ENCODE measurements around the gene TRAPPC11. TPM values are rescaled to one million over a fixed set of nuclear protein-coding genes. Genes with fewer than 3 reads are reported as not detected.
"Not testable (repeated sequence)": the region's sequence is repeated elsewhere in the genome, so short reads cannot be mapped to it uniquely, and the experiment has no call there.

Gene TRAPPC11
- total RNA-seq, 2 experiments from 2014 or later = 14.7 to 19.2 TPM

DNA sequence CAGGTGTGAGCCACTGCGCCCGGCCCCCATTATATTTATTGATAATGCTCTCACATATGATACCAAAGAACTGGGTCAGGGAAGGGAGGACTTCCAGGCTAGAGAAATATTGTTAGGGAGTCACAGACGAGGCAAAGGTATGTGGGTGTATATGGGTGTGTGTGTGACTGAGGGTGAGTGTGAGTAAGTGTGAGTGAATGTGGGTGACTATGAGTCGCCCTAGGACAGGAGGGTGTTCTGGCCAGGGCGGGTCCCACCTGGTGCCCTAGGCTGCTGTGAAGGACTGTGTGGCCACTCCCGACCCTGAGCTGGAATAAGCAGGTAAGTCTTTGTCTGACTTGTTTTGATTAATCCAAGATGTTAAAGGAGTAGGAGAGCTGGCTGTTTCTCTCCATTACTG is 34.5 kb upstream of the TRAPPC11 start:
- H3K27ac Mint-ChIP-seq = no peak overlapping the region
- CTCF ChIA-PET = no interaction called here
- intact Hi-C loops (cut with DNase I, micrococcal nuclease) = no loop called here

GRCh38 chr4:183626168-183626567 is 32.9 kb upstream of the TRAPPC11 start:
- no peaks in the 10 kb centered on the region for H3K27me3 Mint-ChIP-seq
- Histone ChIP-seq H3K9me3 (ENCODE audit: control insufficient read depth in 1 of 2, insufficient read depth in 1 of 2, low read length in 2 of 2) (no peaks in the 10 kb centered on the region), H3K27ac (ENCODE audit: low read depth in 1 of 2, low read length in 2 of 2) (no peak overlapping the region), H3K36me3 (ENCODE audit: insufficient read depth, low read length) (no peaks in the 10 kb centered on the region), H3K4me3 (ENCODE audit: low read length) (no peak overlapping the region), H3K27me3 (ENCODE audit: control insufficient read depth in 1 of 2, insufficient read depth in 2 of 2, low read length in 2 of 2) (no peaks in the 10 kb centered on the region), H3K4me1 (ENCODE audit: insufficient read depth, low read length) (no peaks in the 10 kb centered on the region)
- POLR2A ChIA-PET = no interaction called here
- no peak for DNase-seq
- intact Hi-C loops (cut with DNase I, micrococcal nuclease) = no loop called here
- CTCF ChIA-PET = interaction anchor here (0.6 kb wide), 1 partner anchor 21 kb away, joined by 3 read pairs; no protein-coding TSS in a partner anchor
- no peaks in the 10 kb centered on the region for H3K36me3 Mint-ChIP-seq (ENCODE audit: low read depth)
- no peak for ATAC-seq (ENCODE audit: poor library complexity)
- no peak overlapping the region for H3K4me3 Mint-ChIP-seq
- no peak overlapping the region for H3K27ac Mint-ChIP-seq
- TF ChIP-seq, protein P1, sequence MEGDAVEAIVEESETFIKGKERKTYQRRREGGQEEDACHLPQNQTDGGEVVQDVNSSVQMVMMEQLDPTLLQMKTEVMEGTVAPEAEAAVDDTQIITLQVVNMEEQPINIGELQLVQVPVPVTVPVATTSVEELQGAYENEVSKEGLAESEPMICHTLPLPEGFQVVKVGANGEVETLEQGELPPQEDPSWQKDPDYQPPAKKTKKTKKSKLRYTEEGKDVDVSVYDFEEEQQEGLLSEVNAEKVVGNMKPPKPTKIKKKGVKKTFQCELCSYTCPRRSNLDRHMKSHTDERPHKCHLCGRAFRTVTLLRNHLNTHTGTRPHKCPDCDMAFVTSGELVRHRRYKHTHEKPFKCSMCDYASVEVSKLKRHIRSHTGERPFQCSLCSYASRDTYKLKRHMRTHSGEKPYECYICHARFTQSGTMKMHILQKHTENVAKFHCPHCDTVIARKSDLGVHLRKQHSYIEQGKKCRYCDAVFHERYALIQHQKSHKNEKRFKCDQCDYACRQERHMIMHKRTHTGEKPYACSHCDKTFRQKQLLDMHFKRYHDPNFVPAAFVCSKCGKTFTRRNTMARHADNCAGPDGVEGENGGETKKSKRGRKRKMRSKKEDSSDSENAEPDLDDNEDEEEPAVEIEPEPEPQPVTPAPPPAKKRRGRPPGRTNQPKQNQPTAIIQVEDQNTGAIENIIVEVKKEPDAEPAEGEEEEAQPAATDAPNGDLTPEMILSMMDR (IDR thresholded peaks at IDR 0.05) = no peak
- H3K9me3 Mint-ChIP-seq = no peaks in the 10 kb centered on the region
- H3K4me1 Mint-ChIP-seq (ENCODE audit: low read depth) = no peaks in the 10 kb centered on the region

More for the DNA sequence above, 34.5 kb upstream of the TRAPPC11 start:
- peaks cover 0 to 2% of the 10 kb centered on the region in 2 experiments for H3K27me3 ChIP-seq (ENCODE audit: control insufficient read depth in 1 of 2, insufficient read depth in 2 of 2, low read length in 2 of 2)
- H3K9me3 ChIP-seq (ENCODE audit: control insufficient read depth in 1 of 2, insufficient read depth in 1 of 2, low read length in 2 of 2) = no peaks in the 10 kb centered on the region
- no peaks in the 10 kb centered on the region for H3K36me3 ChIP-seq (ENCODE audit: insufficient read depth, low read length)
- H3K27ac ChIP-seq (ENCODE audit: low read depth in 1 of 2, low read length in 2 of 2) = no peak overlapping the region
- DNase-seq (no peak), ATAC-seq (ENCODE audit: poor library complexity) (no peak)
- TF ChIP-seq, protein P1 (IDR thresholded peaks at IDR 0.05) = no peak
- Mint-ChIP-seq H3K4me3 (no peak overlapping the region), H3K4me1 (ENCODE audit: low read depth) (no peaks in the 10 kb centered on the region), H3K27me3 (peaks cover 5% of the 10 kb centered on the region), H3K36me3 (ENCODE audit: low read depth) (no peaks in the 10 kb centered on the region), H3K9me3 (no peaks in the 10 kb centered on the region)
- POLR2A ChIA-PET = no interaction called here
- H3K4me3 ChIP-seq (ENCODE audit: low read length) = no peak overlapping the region
- no peaks in the 10 kb centered on the region for H3K4me1 ChIP-seq (ENCODE audit: insufficient read depth, low read length)

DNA sequence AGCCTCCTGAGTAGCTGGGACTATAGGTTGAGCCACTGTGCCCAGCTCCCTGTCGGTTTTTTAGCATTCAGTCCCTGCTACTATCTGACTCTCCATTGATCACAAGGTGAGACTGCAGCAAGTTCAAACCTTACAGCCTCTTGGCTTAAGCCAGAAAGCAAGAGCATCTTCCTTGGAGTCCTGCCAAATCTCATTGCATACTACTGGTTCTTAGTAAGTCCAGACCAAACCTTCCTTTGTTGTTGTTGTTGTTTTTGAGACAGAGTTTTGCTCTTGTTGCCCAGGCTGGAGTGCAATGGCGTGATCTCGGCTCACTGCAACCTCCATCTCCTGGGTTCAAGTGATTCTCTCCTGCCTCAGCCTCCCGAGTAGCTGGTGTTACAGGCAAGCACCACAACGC is 31.8 kb upstream of the TRAPPC11 start:
- CTCF ChIA-PET; H3K9me3 Mint-ChIP-seq; H3K9me3 ChIP-seq (ENCODE audit: control insufficient read depth in 1 of 2, insufficient read depth in 1 of 2, low read length in 2 of 2); intact Hi-C loops (cut with DNase I, micrococcal nuclease); H3K27me3 Mint-ChIP-seq; H3K4me3 ChIP-seq (ENCODE audit: low read length); H3K27ac ChIP-seq (ENCODE audit: low read depth in 1 of 2, low read length in 2 of 2); POLR2A ChIA-PET; H3K36me3 ChIP-seq (ENCODE audit: insufficient read depth, low read length); H3K4me1 Mint-ChIP-seq (ENCODE audit: low read depth); ATAC-seq (ENCODE audit: poor library complexity); H3K27ac Mint-ChIP-seq; H3K36me3 Mint-ChIP-seq (ENCODE audit: low read depth); H3K27me3 ChIP-seq (ENCODE audit: control insufficient read depth in 1 of 2, insufficient read depth in 2 of 2, low read length in 2 of 2); DNase-seq; H3K4me3 Mint-ChIP-seq; H3K4me1 ChIP-seq (ENCODE audit: insufficient read depth, low read length): not testable (repeated sequence)

GRCh38 chr4:183627979-183628588 is 31.0 kb upstream of the TRAPPC11 start:
- ChIA-PET POLR2A (no interaction called here), CTCF (no interaction called here)
- H3K27me3 Mint-ChIP-seq = no peaks in the 10 kb centered on the region
- intact Hi-C loops (cut with DNase I, micrococcal nuclease) = no loop called here
- Histone ChIP-seq H3K27ac (ENCODE audit: low read depth in 1 of 2, low read length in 2 of 2) (no peak overlapping the region), H3K4me3 (ENCODE audit: low read length) (no peak overlapping the region), H3K4me1 (ENCODE audit: insufficient read depth, low read length) (no peaks in the 10 kb centered on the region), H3K27me3 (ENCODE audit: control insufficient read depth in 1 of 2, insufficient read depth in 2 of 2, low read length in 2 of 2) (no peaks in the 10 kb centered on the region), H3K9me3 (ENCODE audit: control insufficient read depth in 1 of 2, insufficient read depth in 1 of 2, low read length in 2 of 2) (peaks cover 0 to 4% of the 10 kb centered on the region in 2 experiments), H3K36me3 (ENCODE audit: insufficient read depth, low read length) (no peaks in the 10 kb centered on the region)
- H3K27ac Mint-ChIP-seq = no peak overlapping the region
- H3K4me1 Mint-ChIP-seq (ENCODE audit: low read depth) = no peaks in the 10 kb centered on the region
- no peak for DNase-seq
- H3K4me3 Mint-ChIP-seq = no peak overlapping the region
- no peaks in the 10 kb centered on the region for H3K9me3 Mint-ChIP-seq
- ATAC-seq (ENCODE audit: poor library complexity) = no peak
- TF ChIP-seq, protein P1 (IDR thresholded peaks at IDR 0.05) = no peak
- H3K36me3 Mint-ChIP-seq (ENCODE audit: low read depth) = no peaks in the 10 kb centered on the region

All from CD4-positive, alpha-beta T cell (primary cell).